Measurements from ENCODE around the gene TES. TPM values are rescaled to one million over a fixed set of nuclear protein-coding genes. Genes with fewer than 3 reads are reported as not detected.
A peak's percentile ranks its signal among the peaks of the same experiment; 100 is the strongest.

TES gene, protein sequence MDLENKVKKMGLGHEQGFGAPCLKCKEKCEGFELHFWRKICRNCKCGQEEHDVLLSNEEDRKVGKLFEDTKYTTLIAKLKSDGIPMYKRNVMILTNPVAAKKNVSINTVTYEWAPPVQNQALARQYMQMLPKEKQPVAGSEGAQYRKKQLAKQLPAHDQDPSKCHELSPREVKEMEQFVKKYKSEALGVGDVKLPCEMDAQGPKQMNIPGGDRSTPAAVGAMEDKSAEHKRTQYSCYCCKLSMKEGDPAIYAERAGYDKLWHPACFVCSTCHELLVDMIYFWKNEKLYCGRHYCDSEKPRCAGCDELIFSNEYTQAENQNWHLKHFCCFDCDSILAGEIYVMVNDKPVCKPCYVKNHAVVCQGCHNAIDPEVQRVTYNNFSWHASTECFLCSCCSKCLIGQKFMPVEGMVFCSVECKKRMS
- total RNA-seq: 100 to 1,000 TPM; 245 to 501 (median 290) TPM

- TF ChIP-seq EP300 (IDR thresholded peaks at IDR 0.05) (no peak), POLR2A (IDR thresholded peaks at IDR 0.05) (peak; percentile 86 to 91), POLR2AphosphoS5 (IDR thresholded peaks at IDR 0.05) (peak; percentile 89)
- TF ChIP-seq, protein P1, sequence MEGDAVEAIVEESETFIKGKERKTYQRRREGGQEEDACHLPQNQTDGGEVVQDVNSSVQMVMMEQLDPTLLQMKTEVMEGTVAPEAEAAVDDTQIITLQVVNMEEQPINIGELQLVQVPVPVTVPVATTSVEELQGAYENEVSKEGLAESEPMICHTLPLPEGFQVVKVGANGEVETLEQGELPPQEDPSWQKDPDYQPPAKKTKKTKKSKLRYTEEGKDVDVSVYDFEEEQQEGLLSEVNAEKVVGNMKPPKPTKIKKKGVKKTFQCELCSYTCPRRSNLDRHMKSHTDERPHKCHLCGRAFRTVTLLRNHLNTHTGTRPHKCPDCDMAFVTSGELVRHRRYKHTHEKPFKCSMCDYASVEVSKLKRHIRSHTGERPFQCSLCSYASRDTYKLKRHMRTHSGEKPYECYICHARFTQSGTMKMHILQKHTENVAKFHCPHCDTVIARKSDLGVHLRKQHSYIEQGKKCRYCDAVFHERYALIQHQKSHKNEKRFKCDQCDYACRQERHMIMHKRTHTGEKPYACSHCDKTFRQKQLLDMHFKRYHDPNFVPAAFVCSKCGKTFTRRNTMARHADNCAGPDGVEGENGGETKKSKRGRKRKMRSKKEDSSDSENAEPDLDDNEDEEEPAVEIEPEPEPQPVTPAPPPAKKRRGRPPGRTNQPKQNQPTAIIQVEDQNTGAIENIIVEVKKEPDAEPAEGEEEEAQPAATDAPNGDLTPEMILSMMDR (IDR thresholded peaks at IDR 0.05): peak in 1 of 4 experiments; percentile 15
- WGBS, 2 donors (ENCODE audit: low coverage in 1 of 2): no CpG with 5 or more reads among the region's 83 CpGs
Observed at GRCh38 chr7:116210345-116211005, at the start of gene TES. Gene TES, plus strand, starts transcription at chr7:116210539. Its CDS starts 169 bp downstream, at chr7:116210708.

DNA sequence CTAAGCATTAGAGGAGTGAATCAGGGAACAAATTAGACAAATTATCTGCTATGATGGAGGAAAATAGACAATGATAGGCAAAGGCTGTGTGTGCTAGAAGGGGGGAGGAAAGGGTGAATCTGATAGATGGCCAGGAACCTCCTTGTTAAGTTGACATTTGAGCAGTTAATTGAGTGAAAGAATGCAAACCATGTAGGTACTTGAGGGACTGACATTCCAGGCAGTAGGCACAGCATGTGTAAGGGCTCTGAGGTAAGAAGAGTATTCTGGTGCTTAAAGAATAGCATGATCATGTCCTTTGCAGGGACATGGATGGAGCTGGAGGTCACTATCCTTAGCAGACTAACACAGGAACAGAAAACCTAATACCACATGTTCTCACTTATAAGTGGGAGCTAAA lies 48.6 kb upstream of the TES start:
- H3K27ac ChIP-seq: no peak overlapping the region
- H3K4me1 ChIP-seq: no peaks in the 10 kb centered on the region
- TF ChIP-seq, protein P1 (IDR thresholded peaks at IDR 0.05): no peak
- TF ChIP-seq POLR2A (IDR thresholded peaks at IDR 0.05): no peak
- no peak for TF ChIP-seq EP300 (IDR thresholded peaks at IDR 0.05)
- TF ChIP-seq POLR2AphosphoS5 (IDR thresholded peaks at IDR 0.05): no peak
- H3K4me3 ChIP-seq: no peak overlapping the region
- H3K9me3 ChIP-seq: no peaks in the 10 kb centered on the region
- no peaks in the 10 kb centered on the region for H3K27me3 ChIP-seq
- no peak for ATAC-seq
- no peaks in the 10 kb centered on the region for H3K36me3 ChIP-seq

More at GRCh38 chr7:116210345-116211005, at the start of gene TES:
- Histone ChIP-seq H3K9me3 (no peaks in the 10 kb centered on the region), H3K36me3 (no peaks in the 10 kb centered on the region), H3K27me3 (no peaks in the 10 kb centered on the region), H3K27ac (peak within 1 kb of the TSS; percentile 96 to 98 (median 96)), H3K4me3 (peak within 1 kb of the TSS; percentile 84 to 97), H3K4me1 (peaks cover 0 to 34% (median 8%) of the 10 kb centered on the region in 3 donors)
- ATAC-seq: peak; percentile 73

DNA sequence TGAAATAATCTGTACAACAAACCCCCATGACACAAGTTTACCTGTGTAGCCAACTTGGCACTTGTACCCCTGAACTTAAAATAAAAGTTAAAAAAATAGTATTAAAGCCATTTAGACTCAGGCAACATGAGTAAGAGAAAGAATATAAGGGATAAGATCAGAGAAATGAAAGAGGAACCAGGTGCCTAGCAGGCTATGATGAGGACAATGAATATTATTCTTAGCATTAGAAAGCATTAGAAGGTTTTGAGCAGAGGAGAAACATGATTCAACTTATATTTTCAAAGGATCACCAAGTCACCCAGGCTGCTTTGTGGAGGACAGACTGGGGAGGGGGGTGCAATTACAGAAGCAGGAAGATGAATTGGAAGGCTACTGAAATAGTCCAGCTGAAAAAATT lies 48.1 kb upstream of the TES start:
- Histone ChIP-seq H3K27ac (no peak overlapping the region), H3K36me3 (no peaks in the 10 kb centered on the region), H3K9me3 (no peaks in the 10 kb centered on the region), H3K4me1 (no peaks in the 10 kb centered on the region), H3K27me3 (no peaks in the 10 kb centered on the region), H3K4me3 (no peak overlapping the region)
- ATAC-seq: no peak
- TF ChIP-seq POLR2AphosphoS5 (IDR thresholded peaks at IDR 0.05) (no peak), POLR2A (IDR thresholded peaks at IDR 0.05) (no peak), EP300 (IDR thresholded peaks at IDR 0.05) (no peak)
- TF ChIP-seq, protein P1 (IDR thresholded peaks at IDR 0.05): no peak

DNA sequence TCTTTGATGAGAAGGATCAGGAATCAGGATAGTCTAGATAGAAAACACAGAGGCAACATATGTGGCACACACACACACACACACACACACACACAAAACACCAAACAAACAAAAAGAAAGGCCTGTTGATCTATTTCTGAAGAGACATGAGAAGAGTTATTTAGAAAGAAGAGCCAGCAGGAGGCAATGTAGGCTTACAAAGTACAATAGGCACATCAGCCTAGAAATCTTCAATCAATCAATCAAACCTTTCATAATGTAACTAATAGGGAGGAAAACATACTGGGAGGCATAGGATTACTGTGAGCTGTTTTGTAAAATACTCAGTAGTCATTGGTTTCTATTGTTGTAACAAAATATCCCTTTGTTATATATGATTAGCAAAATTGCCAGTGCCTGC lies 47.3 kb upstream of the TES start:
- TF ChIP-seq, protein P1 (IDR thresholded peaks at IDR 0.05): no peak
- TF ChIP-seq POLR2AphosphoS5 (IDR thresholded peaks at IDR 0.05) (no peak), POLR2A (IDR thresholded peaks at IDR 0.05) (no peak), EP300 (IDR thresholded peaks at IDR 0.05) (no peak)
- Histone ChIP-seq H3K9me3 (no peaks in the 10 kb centered on the region), H3K4me1 (no peaks in the 10 kb centered on the region), H3K27me3 (no peaks in the 10 kb centered on the region), H3K36me3 (no peaks in the 10 kb centered on the region), H3K4me3 (no peak overlapping the region), H3K27ac (no peak overlapping the region)
- no peak for ATAC-seq

All from gastroesophageal sphincter (tissue), 4 donors.